Measurements from ENCODE around the gene CREBZF. TPM values are rescaled to one million over a fixed set of nuclear protein-coding genes. Genes with fewer than 3 reads are reported as not detected.
A peak's percentile ranks its signal among the peaks of the same experiment; 100 is the strongest.

CREBZF gene
- total and polyA plus RNA-seq, 9 of the 15 experiments (the other 6 are each of a cell fraction or from before 2014, with no cell fraction given), result 7.2 to 70.2 (median 40.5) TPM

DNA sequence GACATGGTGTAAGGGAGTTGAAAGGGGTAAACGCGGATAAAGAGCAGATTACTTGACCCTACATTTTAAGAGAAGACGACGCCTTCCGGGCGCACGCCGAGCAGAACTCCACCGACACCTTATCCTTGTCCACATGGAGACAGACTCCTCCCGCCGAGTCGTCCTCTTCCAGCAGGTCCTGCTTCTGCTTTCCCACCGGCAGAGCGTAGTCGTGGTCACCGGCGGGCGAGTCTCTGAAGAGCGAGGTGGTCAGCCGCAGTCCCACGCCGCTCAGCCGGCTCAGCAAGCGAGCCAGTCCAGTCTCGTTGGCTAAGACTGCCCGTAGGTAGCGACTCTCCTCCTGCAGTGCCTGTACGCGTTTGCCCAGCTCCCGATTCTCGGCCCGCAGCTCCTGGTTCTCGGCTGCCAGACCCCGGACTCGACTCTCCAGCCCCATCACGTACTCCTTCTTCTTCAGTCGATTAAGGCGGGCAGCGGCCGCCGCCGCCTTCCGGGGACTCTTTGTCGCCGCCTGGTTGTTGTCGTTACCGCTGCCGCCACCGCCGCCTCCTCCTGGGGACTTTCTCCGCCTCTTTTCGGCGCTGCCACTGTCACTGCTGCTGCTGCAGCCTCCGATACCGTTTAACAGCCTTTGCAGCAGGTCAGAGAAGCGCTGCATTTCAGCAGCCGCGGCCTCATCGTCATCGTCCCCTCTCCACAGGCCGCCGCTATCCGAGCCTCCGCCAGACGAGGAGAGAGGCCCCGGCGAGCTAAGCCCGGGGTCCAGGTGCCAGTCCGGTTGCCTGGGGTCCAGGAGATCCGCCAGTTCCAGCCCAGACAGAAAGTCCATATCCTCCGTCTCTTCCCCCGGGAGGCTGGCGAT is 945 bp downstream of the CREBZF start (continued):
- no peak for TF ChIP-seq ZMIZ1 (IDR thresholded peaks at IDR 0.05; ENCODE audit: low read depth in 2 of 2, low read length in 2 of 2)
- TF ChIP-seq ARID1B (IDR thresholded peaks at IDR 0.05), result no peak
- TF ChIP-seq ETV6 (IDR thresholded peaks at IDR 0.05; ENCODE audit: borderline replicate concordance in 1 of 2, low read depth in 2 of 2, low read length in 1 of 2), result no peak
- peak; percentile 49; the same call in 1 of the 2 replicates for TF ChIP-seq ETV6 (CRISPR knock-in tag; IDR thresholded peaks at IDR 0.05; ENCODE audit: borderline replicate concordance)
- no peak for TF ChIP-seq TAF15 (IDR thresholded peaks at IDR 0.05; ENCODE audit: low read depth, low read length)
- no peak for TF ChIP-seq TRIM28 (IDR thresholded peaks at IDR 0.05)
- peak in 1 of 2 experiments; percentile 40; a peak in 2 of 4 replicates for TF ChIP-seq RAD21 (CRISPR knock-in tag; conservative IDR thresholded peaks at IDR 0.05 in 1 of 2, IDR thresholded peaks at IDR 0.05 in 1 of 2)
- no peak for TF ChIP-seq TAF7 (tag; IDR thresholded peaks at IDR 0.05)
- TF ChIP-seq EHMT2 (IDR thresholded peaks at IDR 0.05), result no peak
- 0 out of 2 replicates have a peak, but pooled peaks have one; percentile 41 for TF ChIP-seq XRCC5 (IDR thresholded peaks at IDR 0.05; ENCODE audit: low read depth, low read length)
- no peak for TF ChIP-seq ZNF57 (CRISPR knock-in tag; IDR thresholded peaks at IDR 0.05)
- no peak for TF ChIP-seq KAT8 (IDR thresholded peaks at IDR 0.05; ENCODE audit: low read depth)
- TF ChIP-seq ZKSCAN3 (CRISPR knock-in tag; IDR thresholded peaks at IDR 0.05), result no peak
- TF ChIP-seq POLR2AphosphoS5 (IDR thresholded peaks at IDR 0.05; ENCODE audit: control insufficient read depth, insufficient read depth, low read depth, low read length), result no peak
- no peak for TF ChIP-seq CHD4 (IDR thresholded peaks at IDR 0.05; ENCODE audit: insufficient read depth, insufficient replicate concordance, low read depth, low read length, poor library complexity, severe bottlenecking)
- no peak for TF ChIP-seq MAZ (CRISPR knock-in tag; conservative IDR thresholded peaks at IDR 0.05 in 1 of 2, IDR thresholded peaks at IDR 0.05 in 1 of 2)
- peak; percentile 32; the same call in 1 of the 2 replicates for TF ChIP-seq LCOR (CRISPR knock-in tag; IDR thresholded peaks at IDR 0.05)
- TF ChIP-seq MTA3 (IDR thresholded peaks at IDR 0.05; ENCODE audit: borderline replicate concordance), result peak; percentile 22; the same call in 1 of the 2 replicates
- TF ChIP-seq MITF (IDR thresholded peaks at IDR 0.05), result no peak
- TF ChIP-seq SIN3A (IDR thresholded peaks at IDR 0.05; ENCODE audit: borderline replicate concordance in 2 of 2, control insufficient read depth in 1 of 2, low read depth in 2 of 2, low read length in 2 of 2), result peak in 1 of 2 experiments; percentile 91; a peak in 3 of 4 replicates
- 0 out of 2 replicates have a peak, but pooled peaks have one; percentile 16 for TF ChIP-seq KLF16 (IDR thresholded peaks at IDR 0.05)

Measured in K562 (cell line).